ENCODE results near the gene NCAPG2.

DNA sequence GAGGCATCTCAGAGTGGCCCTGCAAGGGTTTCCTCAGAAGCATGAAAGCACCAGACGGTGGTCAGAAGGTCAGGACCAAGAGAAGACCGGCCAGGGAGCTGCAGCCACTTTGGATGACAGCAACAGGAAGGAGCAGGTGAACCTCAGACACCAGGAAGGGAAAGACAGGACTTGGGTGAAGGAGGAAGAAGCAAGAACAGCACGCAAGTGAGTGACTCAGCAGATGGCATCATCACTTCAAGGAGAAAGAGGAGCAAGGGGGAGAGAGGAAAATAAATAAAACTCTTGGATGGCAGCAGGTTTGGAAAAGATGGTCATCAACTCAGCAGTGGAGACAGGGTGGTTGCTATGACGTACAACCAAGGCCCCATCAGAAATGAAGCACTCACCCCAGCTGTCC is 31.6 kb downstream of the NCAPG2 start:
- TF ChIP-seq, protein P1, sequence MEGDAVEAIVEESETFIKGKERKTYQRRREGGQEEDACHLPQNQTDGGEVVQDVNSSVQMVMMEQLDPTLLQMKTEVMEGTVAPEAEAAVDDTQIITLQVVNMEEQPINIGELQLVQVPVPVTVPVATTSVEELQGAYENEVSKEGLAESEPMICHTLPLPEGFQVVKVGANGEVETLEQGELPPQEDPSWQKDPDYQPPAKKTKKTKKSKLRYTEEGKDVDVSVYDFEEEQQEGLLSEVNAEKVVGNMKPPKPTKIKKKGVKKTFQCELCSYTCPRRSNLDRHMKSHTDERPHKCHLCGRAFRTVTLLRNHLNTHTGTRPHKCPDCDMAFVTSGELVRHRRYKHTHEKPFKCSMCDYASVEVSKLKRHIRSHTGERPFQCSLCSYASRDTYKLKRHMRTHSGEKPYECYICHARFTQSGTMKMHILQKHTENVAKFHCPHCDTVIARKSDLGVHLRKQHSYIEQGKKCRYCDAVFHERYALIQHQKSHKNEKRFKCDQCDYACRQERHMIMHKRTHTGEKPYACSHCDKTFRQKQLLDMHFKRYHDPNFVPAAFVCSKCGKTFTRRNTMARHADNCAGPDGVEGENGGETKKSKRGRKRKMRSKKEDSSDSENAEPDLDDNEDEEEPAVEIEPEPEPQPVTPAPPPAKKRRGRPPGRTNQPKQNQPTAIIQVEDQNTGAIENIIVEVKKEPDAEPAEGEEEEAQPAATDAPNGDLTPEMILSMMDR (conservative IDR thresholded peaks at IDR 0.05) = no peak
- TF ChIP-seq EZH2 (IDR thresholded peaks at IDR 0.05; ENCODE audit: low read depth) = no peak
